ENCODE results near the gene ZNF418.
"Not testable (repeated sequence)": the region's sequence is repeated elsewhere in the genome, so short reads cannot be mapped to it uniquely, and the experiment has no call there.

ZNF418 gene

DNA sequence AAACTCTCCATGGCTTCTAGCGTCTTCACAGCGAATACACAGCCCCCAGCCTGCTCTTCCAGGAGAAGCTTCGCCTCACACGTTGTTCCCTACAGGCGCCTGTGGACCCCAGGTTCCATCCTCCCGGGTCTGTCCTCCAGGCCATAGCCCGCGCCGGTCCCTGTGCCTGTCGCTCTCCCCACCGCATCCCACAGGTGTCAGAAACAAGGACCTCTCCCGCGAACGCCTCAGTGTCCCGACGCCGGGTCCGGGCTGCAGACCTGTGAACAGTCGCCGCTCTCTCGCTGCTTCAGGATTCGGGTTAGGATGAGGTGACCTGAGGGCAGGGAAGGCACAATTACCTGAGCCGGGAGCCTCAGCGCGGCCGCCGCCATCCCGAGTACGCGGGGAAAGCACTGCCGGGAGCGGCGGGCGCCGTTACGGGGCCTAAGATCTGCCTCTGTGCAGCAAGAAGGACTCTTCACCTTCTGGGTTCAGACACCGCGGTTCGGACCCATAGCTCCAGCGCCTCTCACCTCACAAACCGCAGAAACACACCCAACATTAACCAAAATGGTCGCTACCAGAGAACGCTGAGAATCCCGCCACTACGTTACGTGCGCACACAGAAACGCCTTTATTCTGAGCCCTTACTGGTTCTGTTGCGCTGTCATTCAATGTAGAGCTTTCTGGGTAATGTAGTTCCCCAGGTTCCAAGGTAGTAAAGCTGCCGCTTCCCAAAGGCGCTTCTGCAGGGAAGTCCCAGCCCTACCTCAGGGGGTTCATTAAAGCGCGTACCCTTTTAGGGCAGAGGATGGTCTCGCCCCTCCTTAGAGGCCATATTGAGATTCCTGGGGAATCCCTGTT is at the start of gene ZNF418:
Gene ZNF418 (minus strand): TSS at position 583 of the 846 bp plus-strand sequence. CDS start 1,580 bp downstream, outside the sequence.
- DNase-seq (ENCODE audit: low read depth in 2 of 2) = peak in 1 of 2 donors; percentile 7

DNA sequence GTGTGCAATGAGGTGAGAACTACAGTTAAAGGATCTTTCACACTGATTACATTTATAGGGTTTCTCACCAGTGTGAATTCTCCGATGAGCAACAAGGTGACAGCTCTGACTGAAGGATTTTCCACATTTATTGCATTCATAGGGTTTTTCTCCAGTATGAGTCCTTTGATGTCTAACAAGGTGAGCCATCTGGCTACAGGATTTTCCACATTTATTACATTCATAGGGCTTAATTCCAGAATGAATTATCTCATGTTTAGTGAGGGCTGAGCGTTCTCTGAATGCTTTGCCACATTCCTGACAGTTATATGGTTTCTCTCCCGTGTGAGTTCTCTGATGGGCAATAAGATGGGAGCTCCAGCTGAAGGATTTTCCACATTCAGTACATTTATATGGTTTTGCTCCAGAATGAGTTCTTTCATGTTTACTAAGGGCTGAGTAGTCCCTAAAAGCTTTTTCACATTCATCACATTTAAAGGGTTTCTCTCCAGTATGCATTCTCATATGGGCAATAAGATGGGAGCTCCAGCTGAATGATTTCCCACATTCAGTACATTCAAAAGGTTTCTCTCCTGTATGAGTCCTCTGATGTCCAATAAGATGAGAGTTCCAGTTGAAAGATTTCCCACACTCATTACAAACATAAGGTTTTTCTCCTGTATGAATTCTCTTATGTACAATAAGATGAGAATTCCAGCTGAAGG is 43.5 kb upstream of the ZNF418 start:
- DNase-seq (ENCODE audit: low read depth in 2 of 2) = no peak

DNA sequence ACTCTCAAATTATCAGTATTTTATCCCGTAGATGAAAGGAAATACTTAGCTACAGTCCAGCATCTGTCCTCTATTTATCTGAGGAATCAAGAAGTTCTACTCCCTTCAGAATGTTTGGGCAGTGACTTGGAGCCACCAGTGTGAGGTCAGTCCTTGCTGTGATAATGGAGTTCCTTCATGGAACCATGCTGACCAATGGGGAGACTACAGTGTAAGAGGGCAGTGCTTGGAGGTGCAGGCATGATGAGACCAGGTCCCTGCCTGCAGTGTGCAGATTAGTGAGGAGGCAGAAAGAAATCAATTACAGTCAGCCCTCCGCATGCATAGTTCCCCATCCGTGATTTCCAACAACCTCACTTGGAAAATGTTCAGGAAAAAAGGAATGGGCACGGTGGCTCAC is 39.2 kb upstream of the ZNF418 start, which contains the start of gene C19orf18:
Gene C19orf18 (minus strand): TSS at position 101 of the 400 bp plus-strand sequence. CDS start 102 bp downstream, outside the sequence.
- no peak for DNase-seq (ENCODE audit: low read depth in 2 of 2)

DNA sequence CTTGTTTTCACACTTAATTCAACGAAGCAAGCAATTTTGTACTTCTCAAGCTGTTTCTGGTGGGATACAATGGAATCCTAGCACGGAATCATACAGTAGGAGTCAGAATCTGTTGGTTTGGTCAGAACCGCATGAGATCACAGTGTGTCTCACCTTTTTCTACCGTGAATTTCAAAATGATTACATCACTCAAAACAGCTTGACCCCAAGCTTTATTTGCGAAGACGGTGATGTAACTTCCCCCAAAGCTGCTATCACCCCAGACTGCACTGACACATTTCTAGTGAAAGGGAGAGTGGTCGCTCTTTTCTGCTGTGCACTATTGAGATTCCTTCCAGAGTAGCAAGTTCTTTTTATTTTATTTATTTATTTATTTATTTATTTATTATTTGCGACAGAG is 29.6 kb upstream of the ZNF418 start:
- no peak for DNase-seq (ENCODE audit: low read depth in 2 of 2)

DNA sequence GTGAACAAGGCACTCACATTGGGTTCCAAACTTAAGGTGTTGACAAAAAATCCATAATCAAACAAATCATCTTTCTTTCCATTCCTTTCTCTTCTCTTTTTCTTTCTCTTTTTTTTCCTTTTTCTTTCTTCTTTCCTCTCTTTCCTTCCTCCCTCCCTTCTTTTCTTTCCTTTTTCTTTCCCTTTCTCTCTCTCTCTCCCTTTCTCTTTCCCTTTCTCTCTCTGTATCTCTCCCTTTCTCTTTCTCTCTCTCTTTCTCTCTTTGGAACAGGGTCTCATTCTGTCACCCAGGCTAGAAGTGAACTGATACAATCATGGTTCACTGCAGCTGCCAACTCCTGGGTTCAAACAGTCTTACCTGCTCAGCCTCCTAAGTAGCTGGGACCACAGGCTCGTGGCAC is 26.6 kb upstream of the ZNF418 start:
- no peak for DNase-seq (ENCODE audit: low read depth in 2 of 2)

DNA sequence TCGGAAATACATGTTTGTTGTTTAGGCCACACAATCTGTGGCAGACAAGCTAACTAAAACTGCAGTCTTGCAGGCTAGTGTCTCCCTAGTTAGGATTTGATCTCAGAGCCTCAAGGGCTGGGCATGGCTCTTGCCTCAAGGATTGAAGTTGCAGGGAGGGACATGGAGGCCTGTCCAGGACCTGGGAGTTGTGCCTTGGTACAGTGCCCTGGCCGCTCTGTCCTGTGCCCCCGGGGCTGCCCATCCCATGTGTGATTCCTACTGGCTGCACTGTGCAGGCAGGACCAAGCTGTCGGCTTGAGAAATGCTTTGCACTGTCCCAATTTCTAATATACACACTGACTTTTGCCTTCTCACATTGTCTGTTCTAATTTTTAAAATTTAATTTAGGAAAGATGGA is 19.8 kb upstream of the ZNF418 start:
- DNase-seq (ENCODE audit: low read depth in 2 of 2) = no peak

DNA sequence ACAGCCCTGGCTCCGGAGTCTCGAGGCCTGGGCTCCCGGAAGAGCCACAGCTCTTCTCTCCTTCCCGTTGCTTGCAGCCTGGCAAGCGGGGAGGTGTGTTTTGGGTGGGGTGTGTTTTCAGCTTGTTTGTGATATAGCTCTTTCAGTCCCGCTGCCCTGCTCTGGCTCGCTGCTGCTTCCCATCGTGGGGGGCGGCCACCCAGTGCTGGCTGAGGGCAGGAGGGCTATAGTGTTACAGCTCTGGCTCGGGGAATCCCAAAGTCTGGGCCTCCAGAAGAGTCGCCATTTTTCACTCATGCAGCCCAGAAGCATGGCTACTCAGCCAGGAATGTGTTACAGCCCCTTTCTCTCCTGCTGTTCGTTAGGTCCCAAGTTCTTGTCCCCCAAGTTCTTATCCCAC is 14.5 kb upstream of the ZNF418 start:
- no peak for DNase-seq (ENCODE audit: low read depth in 2 of 2)

DNA sequence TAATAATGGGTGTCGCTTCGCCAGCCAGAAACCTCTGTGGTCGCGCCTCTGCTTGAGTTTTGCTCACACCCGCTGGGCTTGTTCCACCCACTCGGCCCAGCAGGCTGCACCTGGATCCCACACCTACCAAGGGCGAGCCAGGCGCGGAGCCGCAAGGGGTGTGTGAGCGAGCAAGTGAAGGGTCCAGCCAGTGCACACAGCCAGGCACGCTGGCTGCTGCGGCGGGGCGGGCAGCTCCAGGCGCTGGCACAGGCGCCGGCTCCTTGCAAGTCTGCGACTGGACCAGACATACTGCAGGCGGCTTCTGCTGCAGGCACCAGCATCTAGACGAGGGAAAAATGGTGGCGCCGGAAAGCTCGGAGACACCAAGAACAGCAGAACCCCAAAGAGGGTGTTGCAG is 14.1 kb upstream of the ZNF418 start:
- no peak for DNase-seq (ENCODE audit: low read depth in 2 of 2)

DNA sequence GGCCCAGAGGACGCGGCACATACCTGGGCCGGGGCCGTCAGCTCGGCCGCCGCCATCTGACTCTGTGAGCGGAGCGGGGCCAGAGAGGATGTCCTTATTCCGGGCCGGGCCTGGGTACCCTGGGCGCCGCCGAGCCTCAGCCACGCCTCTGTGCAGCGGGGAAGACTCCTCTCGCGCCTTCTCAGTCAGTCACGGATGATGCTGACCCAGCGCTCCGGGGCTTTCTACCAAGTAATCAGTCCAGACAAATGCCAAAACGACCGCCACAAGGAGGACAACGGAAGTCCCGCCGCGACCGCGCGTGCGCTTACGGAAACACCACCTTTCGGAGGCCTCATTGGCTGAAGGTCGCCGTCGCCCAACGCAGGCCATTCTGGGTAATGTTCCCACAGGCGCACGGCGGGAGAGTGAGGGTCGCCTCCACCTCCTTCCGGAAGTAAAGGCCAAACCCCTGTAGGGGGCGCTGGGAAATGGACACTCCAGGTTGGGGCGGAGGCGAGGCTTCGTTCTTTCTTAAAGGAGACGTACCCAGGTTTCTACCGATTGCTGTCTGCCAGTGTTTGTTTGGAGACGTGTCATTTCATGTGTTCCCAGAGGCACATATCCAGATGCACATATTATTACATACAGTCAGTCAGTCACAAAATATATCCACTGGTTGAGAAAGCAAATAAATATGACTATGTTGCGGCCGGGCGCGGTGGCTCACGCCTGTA is 12.4 kb upstream of the ZNF418 start, which contains the start of gene ZNF256:
Gene ZNF256 (minus strand): TSS at position 288 of the 716 bp plus-strand sequence. CDS start 232 bp downstream, at position 56.
- DNase-seq (ENCODE audit: low read depth in 2 of 2) = peak; percentile 77 to 86

DNA sequence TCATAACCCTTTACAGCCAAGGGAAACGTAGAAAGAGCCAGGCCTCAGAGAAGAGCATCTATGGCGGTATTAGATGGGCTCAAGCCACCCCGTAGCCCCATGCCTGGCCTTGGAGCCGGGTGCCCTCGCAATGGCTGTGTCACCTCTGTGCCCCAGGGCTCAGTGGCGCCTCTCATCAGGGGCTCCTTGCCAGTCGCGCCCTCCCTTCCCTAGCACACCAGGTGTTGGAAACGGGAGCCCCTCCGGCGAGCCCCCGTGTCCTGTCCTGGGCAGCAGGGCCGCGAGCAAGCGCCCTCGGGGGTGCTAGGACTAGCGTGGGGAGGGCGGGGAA is 11.9 kb upstream of the ZNF418 start:
- no peak for DNase-seq (ENCODE audit: low read depth in 2 of 2)

DNA sequence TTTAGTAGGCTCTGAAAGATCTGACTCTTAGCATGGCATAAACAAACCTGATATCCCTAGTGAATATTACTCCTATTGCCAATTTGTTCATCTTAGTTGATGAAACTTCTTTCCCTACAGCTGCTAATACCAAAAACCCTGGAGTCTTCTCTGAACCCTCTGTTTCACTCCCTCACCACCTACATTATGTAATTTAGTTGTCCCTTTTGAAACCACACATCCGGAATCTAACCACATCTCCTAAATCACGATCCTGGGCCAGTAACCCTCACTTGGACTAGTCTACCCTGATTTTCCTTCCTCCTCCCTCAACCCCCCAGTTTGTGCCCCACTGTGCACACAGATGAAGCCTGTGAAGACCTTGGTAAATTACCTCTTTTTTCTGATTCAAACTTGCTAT is 11.1 kb upstream of the ZNF418 start:
- no peak for DNase-seq (ENCODE audit: low read depth in 2 of 2)

DNA sequence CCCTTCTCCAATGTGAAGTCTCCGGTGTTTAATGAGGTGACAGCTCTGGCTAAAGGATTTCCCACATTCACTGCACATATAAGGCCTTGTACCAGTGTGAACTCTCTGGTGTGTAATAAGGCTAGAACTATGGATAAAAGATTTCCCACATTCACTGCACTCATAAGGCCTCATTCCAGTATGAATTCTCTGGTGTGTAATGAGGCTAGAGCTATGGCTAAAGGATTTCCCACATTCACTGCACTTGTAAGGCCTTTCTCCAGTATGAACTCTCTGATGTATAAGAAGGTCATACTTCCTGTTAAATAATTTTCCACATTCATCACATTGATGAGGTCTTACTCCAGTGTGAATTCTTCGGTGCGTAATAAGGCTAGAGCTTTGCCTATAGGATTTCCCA is 6.4 kb upstream of the ZNF418 start:
- no peak for DNase-seq (ENCODE audit: low read depth in 2 of 2)

DNA sequence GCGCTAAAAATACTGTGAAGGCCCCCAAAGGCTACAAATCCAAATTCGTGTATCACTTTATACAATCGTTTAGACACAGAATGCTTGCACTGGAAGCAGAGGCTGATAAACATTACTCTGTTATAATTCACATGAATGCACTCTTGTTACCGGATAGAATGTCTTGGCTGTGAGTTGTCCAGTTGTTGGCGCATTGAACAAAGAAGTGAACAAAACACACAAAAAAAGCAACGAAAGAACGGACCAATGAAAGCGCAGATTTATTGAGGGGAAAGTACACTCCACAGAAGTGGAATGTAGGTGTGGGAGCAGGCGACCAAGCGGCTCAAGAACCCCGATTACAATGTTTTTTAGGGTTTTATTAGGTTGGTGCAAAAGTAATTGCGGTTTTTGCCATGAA is 529 bp upstream of the ZNF418 start:
- no peak for DNase-seq (ENCODE audit: low read depth in 2 of 2)

DNA sequence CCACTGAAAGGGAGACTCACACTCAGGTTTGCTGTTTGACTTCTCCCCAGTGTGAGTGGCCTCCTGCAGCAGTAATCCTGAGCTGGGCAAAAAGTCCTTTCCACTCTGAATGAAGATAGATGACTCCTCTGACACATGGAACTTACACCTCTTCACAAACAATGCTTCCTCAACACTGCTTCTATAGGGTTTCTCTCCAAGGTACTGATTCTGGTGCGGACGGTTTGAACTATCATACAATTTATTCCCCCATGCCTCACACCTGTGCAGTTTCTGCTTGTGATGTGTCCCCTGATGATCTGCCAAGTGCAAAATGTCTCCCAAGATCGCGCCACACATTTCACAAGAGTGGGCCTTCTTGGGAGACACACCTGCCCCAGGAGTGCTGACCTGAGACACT is 7.6 kb downstream of the ZNF418 start:
- DNase-seq (ENCODE audit: low read depth in 2 of 2) = no peak

DNA sequence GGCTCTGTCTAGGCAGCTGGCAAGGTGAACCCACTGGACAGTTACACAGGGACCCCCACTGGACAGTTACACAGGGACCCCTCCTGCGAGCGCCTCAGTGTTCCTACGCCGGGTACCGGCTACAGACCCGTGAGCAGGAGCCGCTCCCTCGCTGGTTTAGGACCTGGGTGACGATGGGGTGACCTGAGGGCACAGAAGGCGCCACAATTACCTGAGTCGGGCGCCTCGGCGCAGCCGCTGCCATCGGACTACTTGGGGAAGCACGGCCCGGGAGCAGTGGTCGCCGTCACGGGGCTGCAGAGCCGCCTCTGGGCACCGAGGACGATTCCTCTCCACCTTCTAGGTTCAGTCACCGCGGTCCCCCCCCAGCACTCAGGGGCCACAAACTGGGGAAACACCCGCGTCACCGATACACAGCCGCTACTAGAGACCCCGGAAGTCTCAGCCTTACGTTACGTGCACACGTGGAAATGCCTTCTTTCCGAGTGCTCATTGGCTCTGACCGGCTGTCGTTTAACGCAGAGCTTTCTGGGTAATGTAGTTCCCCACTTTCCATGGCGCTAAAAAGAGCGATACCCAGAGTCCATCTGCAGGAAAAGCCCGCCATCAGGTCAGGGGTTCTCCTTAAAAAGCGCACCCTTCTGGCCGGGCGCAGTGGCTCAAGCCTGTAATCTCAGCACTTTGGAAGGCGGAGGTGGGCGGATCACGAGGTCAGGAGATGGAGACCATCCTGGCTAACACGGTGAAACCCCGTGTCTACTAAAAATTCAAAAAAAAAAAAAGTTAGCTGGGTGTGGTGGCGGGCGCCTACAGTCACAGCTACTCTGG is 18.8 kb downstream of the ZNF418 start, which contains the start of gene ZNF417:
Gene ZNF417 (minus strand): TSS at position 425 of the 828 bp plus-strand sequence. CDS start 181 bp downstream, at position 244.
- peak; percentile 71 to 82 for DNase-seq (ENCODE audit: low read depth in 2 of 2)

DNA sequence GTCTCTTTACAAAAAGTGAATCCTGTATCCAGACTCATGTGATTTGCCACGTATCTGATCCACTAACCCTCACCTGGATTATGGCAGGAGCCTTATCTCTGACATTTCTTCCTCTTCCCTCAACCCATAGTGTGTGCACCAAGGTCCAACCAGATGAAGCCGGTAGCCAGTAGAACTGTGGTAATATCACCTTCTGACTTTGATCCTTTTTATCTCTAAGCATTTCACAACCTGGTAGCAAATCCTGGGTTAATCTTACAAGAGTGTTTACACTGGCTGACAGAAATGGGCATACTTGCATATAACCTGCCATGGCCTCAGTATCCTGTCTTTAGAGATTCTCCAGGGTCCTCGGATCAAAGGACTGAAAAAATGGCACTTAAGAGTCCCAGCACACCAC is 20.7 kb downstream of the ZNF418 start:
- no peak for DNase-seq (ENCODE audit: low read depth in 2 of 2)

DNA sequence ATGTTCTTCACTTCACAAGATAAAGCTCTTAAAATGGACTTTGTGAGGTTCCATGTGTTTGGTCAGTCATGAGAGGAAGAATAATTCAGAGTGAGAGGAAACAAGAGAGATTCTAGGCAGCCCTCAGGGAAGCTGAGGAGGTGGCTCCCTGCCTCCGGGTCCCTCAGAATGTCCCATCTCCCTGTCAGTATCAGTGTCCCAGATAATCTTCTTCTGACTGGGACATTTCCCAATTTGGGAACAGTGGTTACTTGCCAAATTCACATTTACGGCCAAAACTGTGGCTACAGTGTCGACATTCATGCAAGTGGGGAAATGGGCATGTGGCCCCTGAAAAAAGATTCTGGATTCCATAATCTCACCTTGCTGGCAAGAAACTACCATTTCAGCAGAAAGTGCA is 27.8 kb downstream of the ZNF418 start:
- no peak for DNase-seq (ENCODE audit: low read depth in 2 of 2)

DNA sequence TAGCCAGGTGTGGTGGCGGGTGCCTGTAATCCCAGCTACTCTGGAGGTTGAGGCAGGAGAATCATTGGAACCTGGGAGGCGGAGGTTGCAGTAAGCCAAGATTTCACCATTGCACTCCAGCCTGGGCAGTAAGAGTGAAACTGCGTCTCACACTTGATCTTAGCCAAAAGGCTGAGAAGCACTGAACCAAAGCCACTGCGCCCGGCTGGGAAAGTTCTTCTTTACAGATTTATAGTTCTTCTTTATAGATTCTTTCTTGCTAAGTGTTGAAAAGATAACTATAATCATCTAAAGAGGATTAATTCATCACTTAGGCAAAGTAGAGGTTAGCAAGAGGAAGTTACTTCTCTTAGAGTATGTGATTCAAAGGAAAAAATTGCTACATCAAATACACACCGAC is 29.9 kb downstream of the ZNF418 start:
- no peak for DNase-seq (ENCODE audit: low read depth in 2 of 2)

DNA sequence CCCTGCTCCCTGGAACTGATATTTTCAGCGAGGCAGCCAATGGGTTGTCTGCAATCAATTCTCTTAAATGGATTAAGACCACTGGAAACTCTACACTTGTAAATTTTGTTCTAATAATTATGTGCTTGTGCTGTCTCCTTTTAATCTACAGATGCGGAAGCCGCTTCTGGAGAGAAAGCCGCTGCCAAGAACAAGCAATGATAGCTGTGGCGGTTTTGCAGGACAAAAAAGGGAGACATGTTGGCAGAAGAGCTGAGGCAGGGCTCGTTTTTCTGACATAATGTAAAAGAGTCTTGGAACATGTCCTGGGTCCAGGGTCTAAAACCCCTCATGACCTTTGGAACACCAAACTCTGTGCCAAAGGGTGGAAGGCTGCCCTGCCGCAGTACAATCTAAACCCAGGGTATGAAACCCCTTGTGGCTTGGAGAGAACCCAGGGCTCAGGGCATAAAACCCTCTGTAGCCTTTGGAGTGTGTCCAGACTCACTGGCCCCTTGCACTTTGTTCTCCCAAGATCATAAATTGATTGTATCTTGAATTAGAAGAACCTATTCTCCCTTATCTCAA is 31.5 kb downstream of the ZNF418 start:
- DNase-seq (ENCODE audit: low read depth in 2 of 2) = no peak

DNA sequence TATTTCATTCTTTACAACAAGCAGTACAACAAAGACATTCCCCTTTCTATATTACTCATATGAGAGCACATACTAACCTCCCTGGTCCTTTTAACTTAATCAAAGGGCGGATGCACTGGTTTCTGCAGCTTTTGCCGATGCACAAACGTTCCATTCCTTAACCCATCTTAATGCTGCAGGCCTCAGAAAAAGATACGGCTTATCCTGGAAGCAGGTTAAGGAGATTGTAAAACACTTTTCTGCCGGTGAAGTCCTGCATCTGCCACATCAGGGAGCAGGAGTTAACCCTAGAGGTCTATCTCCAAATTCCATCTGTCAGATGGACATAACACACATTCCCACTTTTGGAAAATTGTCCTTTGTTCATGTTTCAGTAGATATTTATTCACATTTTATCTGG is 34.9 kb downstream of the ZNF418 start:
- no peak for DNase-seq (ENCODE audit: low read depth in 2 of 2)

DNA sequence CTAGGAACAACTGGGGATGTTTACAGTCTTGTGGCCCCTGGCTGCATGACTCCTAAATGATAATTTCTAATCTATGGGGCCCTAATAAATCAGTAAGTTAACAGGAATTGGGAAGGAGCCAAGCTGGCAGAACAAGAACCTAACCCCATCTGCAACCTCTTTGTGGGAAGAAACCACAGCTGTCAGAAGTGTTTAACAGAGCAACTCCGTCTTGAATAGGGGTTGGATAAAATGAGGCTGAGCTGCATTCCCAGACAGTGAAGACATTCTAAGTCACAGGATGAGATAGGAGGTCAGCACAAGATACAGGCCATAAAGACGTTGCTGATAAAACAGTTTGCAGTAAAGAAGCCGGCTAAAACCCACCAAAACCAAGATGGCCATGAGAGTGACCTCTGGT is 44.5 kb downstream of the ZNF418 start:
- DNase-seq (ENCODE audit: low read depth in 2 of 2) = not testable (repeated sequence)
